OCI-LY1 (cell line): ENCODE measurements around the gene PGBD2.

ENCODE experiments used
- H2AFZ ChIP-seq: fragments of 200-600 bp; sonication (generic), shearing (Covaris generic); 2 replicates; pipeline ENCODE4 v1.6.0; 2014; ENCODE audit warnings: antibody characterized with exemption, mild to moderate bottlenecking, low read length
- H3F3A ChIP-seq: fragments of 200-600 bp; sonication (generic), shearing (Covaris generic); 2 replicates; pipeline ENCODE4 v1.6.0; 2014; ENCODE audit warnings: mild to moderate bottlenecking, antibody characterized with exemption, low read length, moderate library complexity; ENCODE audit not compliant: insufficient read depth
- H3K27ac ChIP-seq: fragments of 200-600 bp; sonication (generic); 2 replicates; pipeline ENCODE4 v1.5.1; 2014; ENCODE audit warnings: low read length, mixed run types, mild to moderate bottlenecking, low read depth; ENCODE audit not compliant: poor library complexity, severe bottlenecking
- H3K27me3 ChIP-seq: fragments of 200-600 bp; sonication (generic); 2 replicates; pipeline ENCODE4 v1.6.0; 2014; ENCODE audit warnings: antibody characterized with exemption, mild to moderate bottlenecking, low read length, moderate library complexity; ENCODE audit not compliant: insufficient read depth
- H3K36me3 ChIP-seq: fragments of 200-600 bp; sonication (generic); 2 replicates; pipeline ENCODE4 v1.6.1; 2014; ENCODE audit warnings: mild to moderate bottlenecking, antibody characterized with exemption, low read length, moderate library complexity, mixed read lengths; ENCODE audit not compliant: insufficient read depth
- H3K4me1 ChIP-seq: fragments of 200-600 bp; sonication (generic); 2 replicates; pipeline ENCODE4 v1.5.1; 2014; ENCODE audit warnings: mild to moderate bottlenecking, low read length, moderate library complexity; ENCODE audit not compliant: insufficient read depth, severe bottlenecking
- H3K4me2 ChIP-seq: fragments of 200-600 bp; sonication (generic), shearing (Covaris generic); 2 replicates; pipeline ENCODE4 v1.6.1; 2014; ENCODE audit warnings: low read length
- H3K4me3 ChIP-seq: fragments of 200-600 bp; sonication (generic); 2 replicates; pipeline ENCODE4 v1.5.1; 2014; ENCODE audit warnings: low read length, low read depth, mild to moderate bottlenecking, mixed read lengths; ENCODE audit not compliant: poor library complexity, severe bottlenecking
- H3K79me2 ChIP-seq: fragments of 200-600 bp; shearing (Covaris generic); 2 replicates; pipeline ENCODE4 v1.6.1; 2016; ENCODE audit warnings: mixed run types, low read length, mixed read lengths; ENCODE audit not compliant: insufficient read depth
- H3K9ac ChIP-seq: fragments of 200-600 bp; sonication (generic), shearing (Covaris generic); 2 replicates; pipeline ENCODE4 v1.6.1; 2014; ENCODE audit warnings: mild to moderate bottlenecking, low read length, mixed read lengths
- H3K9me2 ChIP-seq: fragments of 200-600 bp; sonication (generic), shearing (Covaris generic); 2 replicates; pipeline ENCODE4 v1.6.1; 2014; ENCODE audit warnings: low read depth, mild to moderate bottlenecking, low read length, mixed read lengths
- H3K9me3 ChIP-seq: fragments of 200-600 bp; shearing (Covaris generic); 2 replicates; pipeline ENCODE4 v1.6.1; 2014; ENCODE audit warnings: low read length, mixed read lengths
- H4K20me1 ChIP-seq: fragments of 200-600 bp; sonication (generic), shearing (Covaris generic); 2 replicates; pipeline ENCODE4 v1.6.0; 2016; ENCODE audit warnings: mild to moderate bottlenecking, low read length; ENCODE audit not compliant: insufficient read depth
- CTCF ChIP-seq: fragments of 200-600 bp; sonication (generic), shearing (Covaris generic); IDR thresholded peaks from 2 replicates; pipeline ENCODE4 v1.5.1; 2017; ENCODE audit warnings: mild to moderate bottlenecking, antibody characterized with exemption, low read length, moderate library complexity, mixed read lengths
- EZH2 ChIP-seq: fragments of 200-600 bp; sonication (generic), shearing (Covaris generic); IDR thresholded peaks from 2 replicates; pipeline ENCODE4 v1.8.0; 2017; ENCODE audit warnings: borderline replicate concordance, mixed run types, mild to moderate bottlenecking, antibody characterized with exemption, low read length, moderate library complexity, mixed read lengths

The PGBD2 gene

GRCh38 chr1:248906753-248907661 lies 972 bp downstream of the PGBD2 start:
- Histone ChIP-seq H3K4me3 (peak overlapping the region; percentile 76), H3K27me3 (no peaks in the 10 kb centered on the region), H4K20me1 (no peaks in the 10 kb centered on the region), H3K9me3 (no peaks in the 10 kb centered on the region), H3K36me3 (no peaks in the 10 kb centered on the region), H3K79me2 (no peaks in the 10 kb centered on the region), H3K9me2 (no peaks in the 10 kb centered on the region), H3F3A (no peaks in the 10 kb centered on the region), H3K27ac (peak overlapping the region; percentile 61), H3K9ac (peak overlapping the region; percentile 70), H3K4me1 (peaks cover 18% of the 10 kb centered on the region), H3K4me2 (peak overlapping the region; percentile 87), H2AFZ (no peak overlapping the region)
- TF ChIP-seq EZH2, result no peak
- TF ChIP-seq CTCF, result no peak

GRCh38 chr1:248910761-248911160 lies 4.7 kb downstream of the PGBD2 start:
- Histone ChIP-seq H4K20me1 (no peaks in the 10 kb centered on the region), H3K9me3 (no peaks in the 10 kb centered on the region), H2AFZ (no peak overlapping the region), H3K36me3 (peaks cover 18% of the 10 kb centered on the region; the same call in 1 of the 2 replicates), H3K4me1 (peaks cover 12% of the 10 kb centered on the region), H3K9me2 (no peaks in the 10 kb centered on the region), H3F3A (no peaks in the 10 kb centered on the region), H3K4me2 (no peak overlapping the region), H3K27ac (no peak overlapping the region), H3K27me3 (no peaks in the 10 kb centered on the region), H3K4me3 (no peak overlapping the region), H3K9ac (no peak overlapping the region), H3K79me2 (no peaks in the 10 kb centered on the region)
- TF ChIP-seq EZH2 (no peak), CTCF (no peak)

DNA sequence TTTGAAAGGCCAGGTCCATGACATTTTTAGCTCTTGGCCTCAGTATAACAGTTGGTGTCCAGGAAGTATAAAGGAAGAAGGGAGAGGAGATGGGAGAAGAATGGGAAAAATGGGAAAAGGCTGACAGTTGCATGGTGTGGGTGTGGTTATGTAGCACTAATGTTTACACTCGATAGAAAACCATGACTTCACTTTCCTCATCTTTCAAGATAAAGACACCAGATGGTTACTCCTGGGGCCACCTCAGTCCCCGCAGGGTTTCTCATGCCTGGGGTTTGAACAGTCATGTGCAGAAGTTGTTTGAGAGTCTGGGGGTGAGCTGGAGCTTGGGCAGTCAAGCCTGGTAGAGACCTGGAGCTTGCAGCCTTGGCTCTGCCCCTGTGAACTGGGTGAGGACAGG lies 7.9 kb downstream of the PGBD2 start:
- Histone ChIP-seq H4K20me1 (no peaks in the 10 kb centered on the region), H3K9me3 (no peaks in the 10 kb centered on the region), H3K4me2 (no peak overlapping the region), H3K9ac (no peak overlapping the region), H3K27me3 (no peaks in the 10 kb centered on the region), H3K4me1 (no peaks in the 10 kb centered on the region), H3K36me3 (peaks cover 38% of the 10 kb centered on the region; the same call in 1 of the 2 replicates), H3F3A (no peaks in the 10 kb centered on the region), H2AFZ (no peak overlapping the region), H3K4me3 (no peak overlapping the region), H3K9me2 (no peaks in the 10 kb centered on the region), H3K79me2 (no peaks in the 10 kb centered on the region), H3K27ac (no peak overlapping the region)
- TF ChIP-seq EZH2 (no peak), CTCF (no peak)
